Measurements from ENCODE around the gene FABP2.

The FABP2 gene

GRCh38 chr4:119317990-119318389 is 3.9 kb downstream of the FABP2 start:
- H3K4me1 ChIP-seq (ENCODE audit: control insufficient read depth, insufficient read depth, low read length) = no peaks in the 10 kb centered on the region
- POLR2A ChIA-PET = no interaction called here
- H3K4me3 ChIP-seq (ENCODE audit: low read depth, low read length) = no peak overlapping the region
- H3K9me3 ChIP-seq (ENCODE audit: control insufficient read depth, insufficient read depth, low read depth, low read length) = no peaks in the 10 kb centered on the region
- TF ChIP-seq, protein P1, sequence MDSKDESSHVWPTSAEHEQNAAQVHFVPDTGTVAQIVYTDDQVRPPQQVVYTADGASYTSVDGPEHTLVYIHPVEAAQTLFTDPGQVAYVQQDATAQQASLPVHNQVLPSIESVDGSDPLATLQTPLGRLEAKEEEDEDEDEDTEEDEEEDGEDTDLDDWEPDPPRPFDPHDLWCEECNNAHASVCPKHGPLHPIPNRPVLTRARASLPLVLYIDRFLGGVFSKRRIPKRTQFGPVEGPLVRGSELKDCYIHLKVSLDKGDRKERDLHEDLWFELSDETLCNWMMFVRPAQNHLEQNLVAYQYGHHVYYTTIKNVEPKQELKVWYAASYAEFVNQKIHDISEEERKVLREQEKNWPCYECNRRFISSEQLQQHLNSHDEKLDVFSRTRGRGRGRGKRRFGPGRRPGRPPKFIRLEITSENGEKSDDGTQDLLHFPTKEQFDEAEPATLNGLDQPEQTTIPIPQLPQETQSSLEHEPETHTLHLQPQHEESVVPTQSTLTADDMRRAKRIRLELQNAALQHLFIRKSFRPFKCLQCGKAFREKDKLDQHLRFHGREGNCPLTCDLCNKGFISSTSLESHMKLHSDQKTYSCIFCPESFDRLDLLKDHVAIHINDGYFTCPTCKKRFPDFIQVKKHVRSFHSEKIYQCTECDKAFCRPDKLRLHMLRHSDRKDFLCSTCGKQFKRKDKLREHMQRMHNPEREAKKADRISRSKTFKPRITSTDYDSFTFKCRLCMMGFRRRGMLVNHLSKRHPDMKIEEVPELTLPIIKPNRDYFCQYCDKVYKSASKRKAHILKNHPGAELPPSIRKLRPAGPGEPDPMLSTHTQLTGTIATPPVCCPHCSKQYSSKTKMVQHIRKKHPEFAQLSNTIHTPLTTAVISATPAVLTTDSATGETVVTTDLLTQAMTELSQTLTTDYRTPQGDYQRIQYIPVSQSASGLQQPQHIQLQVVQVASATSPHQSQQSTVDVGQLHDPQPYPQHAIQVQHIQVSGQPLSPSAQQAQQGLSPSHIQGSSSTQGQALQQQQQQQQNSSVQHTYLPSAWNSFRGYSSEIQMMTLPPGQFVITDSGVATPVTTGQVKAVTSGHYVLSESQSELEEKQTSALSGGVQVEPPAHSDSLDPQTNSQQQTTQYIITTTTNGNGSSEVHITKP (tag by site-specific recombination; IDR thresholded peaks at IDR 0.05) = no peak
- TF ChIP-seq ZNF2 (tag by site-specific recombination; IDR thresholded peaks at IDR 0.05) = no peak
- no peak for TF ChIP-seq KLF16 (tag by site-specific recombination; IDR thresholded peaks at IDR 0.05)
- TF ChIP-seq YY1 (tag by site-specific recombination; IDR thresholded peaks at IDR 0.05) = no peak
- TF ChIP-seq, protein P2, sequence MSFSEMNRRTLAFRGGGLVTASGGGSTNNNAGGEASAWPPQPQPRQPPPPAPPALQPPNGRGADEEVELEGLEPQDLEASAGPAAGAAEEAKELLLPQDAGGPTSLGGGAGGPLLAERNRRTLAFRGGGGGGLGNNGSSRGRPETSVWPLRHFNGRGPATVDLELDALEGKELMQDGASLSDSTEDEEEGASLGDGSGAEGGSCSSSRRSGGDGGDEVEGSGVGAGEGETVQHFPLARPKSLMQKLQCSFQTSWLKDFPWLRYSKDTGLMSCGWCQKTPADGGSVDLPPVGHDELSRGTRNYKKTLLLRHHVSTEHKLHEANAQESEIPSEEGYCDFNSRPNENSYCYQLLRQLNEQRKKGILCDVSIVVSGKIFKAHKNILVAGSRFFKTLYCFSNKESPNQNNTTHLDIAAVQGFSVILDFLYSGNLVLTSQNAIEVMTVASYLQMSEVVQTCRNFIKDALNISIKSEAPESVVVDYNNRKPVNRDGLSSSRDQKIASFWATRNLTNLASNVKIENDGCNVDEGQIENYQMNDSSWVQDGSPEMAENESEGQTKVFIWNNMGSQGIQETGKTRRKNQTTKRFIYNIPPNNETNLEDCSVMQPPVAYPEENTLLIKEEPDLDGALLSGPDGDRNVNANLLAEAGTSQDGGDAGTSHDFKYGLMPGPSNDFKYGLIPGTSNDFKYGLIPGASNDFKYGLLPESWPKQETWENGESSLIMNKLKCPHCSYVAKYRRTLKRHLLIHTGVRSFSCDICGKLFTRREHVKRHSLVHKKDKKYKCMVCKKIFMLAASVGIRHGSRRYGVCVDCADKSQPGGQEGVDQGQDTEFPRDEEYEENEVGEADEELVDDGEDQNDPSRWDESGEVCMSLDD (tag by site-specific recombination; IDR thresholded peaks at IDR 0.05) = no peak
- no peak for TF ChIP-seq PBX3 (CRISPR knock-in tag; IDR thresholded peaks at IDR 0.05)
- TF ChIP-seq, protein P3, sequence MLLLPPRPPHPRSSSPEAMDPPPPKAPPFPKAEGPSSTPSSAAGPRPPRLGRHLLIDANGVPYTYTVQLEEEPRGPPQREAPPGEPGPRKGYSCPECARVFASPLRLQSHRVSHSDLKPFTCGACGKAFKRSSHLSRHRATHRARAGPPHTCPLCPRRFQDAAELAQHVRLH (tag by site-specific recombination; IDR thresholded peaks at IDR 0.05) = no peak
- TF ChIP-seq, protein P4, sequence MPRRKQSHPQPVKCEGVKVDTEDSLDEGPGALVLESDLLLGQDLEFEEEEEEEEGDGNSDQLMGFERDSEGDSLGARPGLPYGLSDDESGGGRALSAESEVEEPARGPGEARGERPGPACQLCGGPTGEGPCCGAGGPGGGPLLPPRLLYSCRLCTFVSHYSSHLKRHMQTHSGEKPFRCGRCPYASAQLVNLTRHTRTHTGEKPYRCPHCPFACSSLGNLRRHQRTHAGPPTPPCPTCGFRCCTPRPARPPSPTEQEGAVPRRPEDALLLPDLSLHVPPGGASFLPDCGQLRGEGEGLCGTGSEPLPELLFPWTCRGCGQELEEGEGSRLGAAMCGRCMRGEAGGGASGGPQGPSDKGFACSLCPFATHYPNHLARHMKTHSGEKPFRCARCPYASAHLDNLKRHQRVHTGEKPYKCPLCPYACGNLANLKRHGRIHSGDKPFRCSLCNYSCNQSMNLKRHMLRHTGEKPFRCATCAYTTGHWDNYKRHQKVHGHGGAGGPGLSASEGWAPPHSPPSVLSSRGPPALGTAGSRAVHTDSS (tag by site-specific recombination; IDR thresholded peaks at IDR 0.05) = no peak
- TF ChIP-seq ZNF776 (tag by site-specific recombination; IDR thresholded peaks at IDR 0.05; ENCODE audit: borderline replicate concordance) = no peak
- no peak for TF ChIP-seq ZNF830 (tag by site-specific recombination; IDR thresholded peaks at IDR 0.05; ENCODE audit: low read depth)
- TF ChIP-seq ZFHX2 (tag by site-specific recombination; conservative IDR thresholded peaks at IDR 0.05) = no peak
- no peak for TF ChIP-seq HOXD13 (CRISPR knock-in tag; IDR thresholded peaks at IDR 0.05; ENCODE audit: borderline replicate concordance)
- no peak for TF ChIP-seq ZNF239 (tag by site-specific recombination; IDR thresholded peaks at IDR 0.05)
- no peak for TF ChIP-seq HOXA7 (CRISPR knock-in tag; IDR thresholded peaks at IDR 0.05; ENCODE audit: borderline replicate concordance)
- no peak for TF ChIP-seq SP3 (tag by site-specific recombination; IDR thresholded peaks at IDR 0.05)
- no peaks in the 10 kb centered on the region for H3K36me3 ChIP-seq (ENCODE audit: control insufficient read depth in 2 of 2, insufficient read depth in 1 of 2, low read length in 2 of 2)
- CTCF ChIA-PET = no interaction called here
- H3K27ac ChIP-seq (ENCODE audit: extremely low read depth, low read depth, low read length) = no peak overlapping the region

DNA sequence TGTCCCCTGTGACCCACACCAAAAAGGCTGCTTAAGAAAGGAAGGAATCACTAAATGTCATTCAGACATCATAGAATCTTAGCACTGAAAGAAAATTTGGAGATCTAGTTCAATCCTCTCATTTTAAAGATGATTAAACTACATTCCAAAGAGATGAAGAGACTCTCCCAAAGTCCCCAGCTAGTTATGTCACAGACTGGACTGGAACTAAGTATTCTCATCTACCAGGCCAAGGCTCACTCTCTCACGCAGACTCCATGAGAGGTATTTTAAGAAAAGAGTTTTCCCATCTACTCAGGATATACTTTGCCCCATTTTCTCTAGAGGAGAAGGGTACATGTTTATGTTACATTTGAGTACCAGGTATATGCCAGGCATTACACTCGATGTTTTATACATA is 6.9 kb downstream of the FABP2 start:
- Histone ChIP-seq H3K4me1 (ENCODE audit: control insufficient read depth, insufficient read depth, low read length) (no peaks in the 10 kb centered on the region), H3K4me3 (ENCODE audit: low read depth, low read length) (no peak overlapping the region), H3K9me3 (ENCODE audit: control insufficient read depth, insufficient read depth, low read depth, low read length) (no peaks in the 10 kb centered on the region), H3K27ac (ENCODE audit: extremely low read depth, low read depth, low read length) (no peak overlapping the region), H3K36me3 (ENCODE audit: control insufficient read depth in 2 of 2, insufficient read depth in 1 of 2, low read length in 2 of 2) (no peaks in the 10 kb centered on the region)
- ChIA-PET CTCF (interaction anchor here (0.6 to 0.8 kb wide), 3 partner anchors 271 to 1030 kb away, joined by 3 read pairs; no protein-coding TSS in a partner anchor), POLR2A (no interaction called here)
- TF ChIP-seq ZNF416 (tag by site-specific recombination; IDR thresholded peaks at IDR 0.05) (no peak), ZNF843 (tag by site-specific recombination; IDR thresholded peaks at IDR 0.05) (no peak), ZNF561 (tag by site-specific recombination; IDR thresholded peaks at IDR 0.05; ENCODE audit: borderline replicate concordance) (no peak), ZNF596 (tag by site-specific recombination; IDR thresholded peaks at IDR 0.05) (no peak), SP7 (tag by site-specific recombination; IDR thresholded peaks at IDR 0.05) (no peak)
- TF ChIP-seq, protein P5, sequence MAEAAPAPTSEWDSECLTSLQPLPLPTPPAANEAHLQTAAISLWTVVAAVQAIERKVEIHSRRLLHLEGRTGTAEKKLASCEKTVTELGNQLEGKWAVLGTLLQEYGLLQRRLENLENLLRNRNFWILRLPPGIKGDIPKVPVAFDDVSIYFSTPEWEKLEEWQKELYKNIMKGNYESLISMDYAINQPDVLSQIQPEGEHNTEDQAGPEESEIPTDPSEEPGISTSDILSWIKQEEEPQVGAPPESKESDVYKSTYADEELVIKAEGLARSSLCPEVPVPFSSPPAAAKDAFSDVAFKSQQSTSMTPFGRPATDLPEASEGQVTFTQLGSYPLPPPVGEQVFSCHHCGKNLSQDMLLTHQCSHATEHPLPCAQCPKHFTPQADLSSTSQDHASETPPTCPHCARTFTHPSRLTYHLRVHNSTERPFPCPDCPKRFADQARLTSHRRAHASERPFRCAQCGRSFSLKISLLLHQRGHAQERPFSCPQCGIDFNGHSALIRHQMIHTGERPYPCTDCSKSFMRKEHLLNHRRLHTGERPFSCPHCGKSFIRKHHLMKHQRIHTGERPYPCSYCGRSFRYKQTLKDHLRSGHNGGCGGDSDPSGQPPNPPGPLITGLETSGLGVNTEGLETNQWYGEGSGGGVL (tag by site-specific recombination; IDR thresholded peaks at IDR 0.05) = no peak
- TF ChIP-seq, protein P6, sequence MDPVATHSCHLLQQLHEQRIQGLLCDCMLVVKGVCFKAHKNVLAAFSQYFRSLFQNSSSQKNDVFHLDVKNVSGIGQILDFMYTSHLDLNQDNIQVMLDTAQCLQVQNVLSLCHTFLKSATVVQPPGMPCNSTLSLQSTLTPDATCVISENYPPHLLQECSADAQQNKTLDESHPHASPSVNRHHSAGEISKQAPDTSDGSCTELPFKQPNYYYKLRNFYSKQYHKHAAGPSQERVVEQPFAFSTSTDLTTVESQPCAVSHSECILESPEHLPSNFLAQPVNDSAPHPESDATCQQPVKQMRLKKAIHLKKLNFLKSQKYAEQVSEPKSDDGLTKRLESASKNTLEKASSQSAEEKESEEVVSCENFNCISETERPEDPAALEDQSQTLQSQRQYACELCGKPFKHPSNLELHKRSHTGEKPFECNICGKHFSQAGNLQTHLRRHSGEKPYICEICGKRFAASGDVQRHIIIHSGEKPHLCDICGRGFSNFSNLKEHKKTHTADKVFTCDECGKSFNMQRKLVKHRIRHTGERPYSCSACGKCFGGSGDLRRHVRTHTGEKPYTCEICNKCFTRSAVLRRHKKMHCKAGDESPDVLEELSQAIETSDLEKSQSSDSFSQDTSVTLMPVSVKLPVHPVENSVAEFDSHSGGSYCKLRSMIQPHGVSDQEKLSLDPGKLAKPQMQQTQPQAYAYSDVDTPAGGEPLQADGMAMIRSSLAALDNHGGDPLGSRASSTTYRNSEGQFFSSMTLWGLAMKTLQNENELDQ (tag by site-specific recombination; IDR thresholded peaks at IDR 0.05; ENCODE audit: low read depth) = no peak
